Motor neuron (in vitro differentiated cells): Measurements from ENCODE around the gene ZFPM1. TPM values are rescaled to one million over a fixed set of nuclear protein-coding genes. Genes with fewer than 3 reads are reported as not detected.

Experiments
- ATAC-seq, 8 experiments: fragments of 200-7000 bp; cut with Tn5 transposase; replicated peaks in 6 of 8; 2 replicates each; pipeline ENCODE4 v1.8.0; 2021; ENCODE audit warnings: mild to moderate bottlenecking in 8 of 8, moderate library complexity in 8 of 8
- H3K27ac ChIP-seq, 2 donors: fragments of 250-450 bp; sonication (Bioruptor Pico); 2 replicates each; pipeline ENCODE4 v1.9.0; 2021; ENCODE audit warnings: antibody characterized with exemption in 2 of 2, mild to moderate bottlenecking in 2 of 2, moderate library complexity in 1 of 2
- H3K4me1 ChIP-seq, 2 donors: fragments of 250-450 bp; sonication (Bioruptor Pico); replicated peaks in 1 of 2; 2 replicates each; pipeline ENCODE4 v1.6.1; 2021; ENCODE audit warnings: antibody characterized with exemption in 2 of 2, mild to moderate bottlenecking in 2 of 2, moderate library complexity in 1 of 2
- H3K4me3 ChIP-seq, 5 donors: fragments of 250-450 bp; sonication (Bioruptor Pico); 2 replicates each; pipeline ENCODE4 v1.9.0; 2021; ENCODE audit warnings: antibody characterized with exemption in 5 of 5, mild to moderate bottlenecking in 5 of 5, moderate library complexity in 4 of 5
- WGBS, 10 experiments: fragments of 450-650 bp; shearing (Covaris generic); methylation state at CpG; one replicate each; pipeline ENCODE4 v1.0.0; 2022; 5-methylcytosine and 5-hydroxymethylcytosine counted together
- in situ Hi-C, 9 experiments: fragments of 400-800 bp; cut with MboI; loops; one replicate each; pipeline ENCODE4 v1.15.0; 2021; ENCODE audit warnings: low sequenced_read_pairs in 9 of 9, low pct_unique_long_range_greater_than_20kb in 2 of 9; ENCODE audit not compliant: unreplicated experiment in 9 of 9
- total RNA-seq, 8 experiments: library from RNA; unstranded; fragments of 300-600 nt; gene quantifications; 2 replicates each; pipeline versions ENCODE4 v1.2.3 to v1.2.4, GENCODE V29; 2022

The ZFPM1 gene
- total RNA-seq, 8 experiments from 2014 or later, result 1.4 to 3.4 (median 2.7) TPM

DNA sequence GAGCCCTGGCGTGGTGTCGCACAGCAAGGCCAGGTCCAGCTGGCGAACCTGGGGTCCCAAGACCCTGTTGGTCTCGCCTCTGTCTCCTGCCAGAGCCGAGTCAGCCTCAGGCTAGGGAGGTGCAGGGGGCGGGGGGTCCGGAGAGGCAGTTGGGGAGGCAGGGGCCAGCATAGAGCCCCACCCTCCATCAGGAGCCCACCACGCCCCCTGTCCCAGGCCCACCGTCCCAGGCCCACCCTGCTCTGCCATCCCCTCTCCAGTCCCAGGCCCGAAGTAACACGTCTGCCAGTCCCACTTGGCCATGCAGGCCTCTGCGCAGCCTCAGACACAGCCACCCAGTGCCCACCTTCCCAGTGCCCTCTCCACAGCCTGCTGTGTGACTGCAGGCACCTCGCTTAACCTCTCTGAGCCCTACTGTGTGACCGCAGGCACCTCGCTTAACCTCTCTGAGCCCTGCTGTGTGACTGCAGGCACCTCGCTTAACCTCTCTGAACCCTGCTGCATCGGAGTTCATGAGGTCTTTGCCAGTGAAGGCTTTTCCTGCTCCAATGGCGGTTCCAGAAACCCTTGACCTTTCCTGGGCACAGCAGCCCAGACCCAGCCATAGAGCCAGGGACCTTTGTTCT, 41.0 kb upstream of the ZFPM1 start:
- Histone ChIP-seq H3K27ac (no peak overlapping the region), H3K4me1 (peaks cover 2 to 5% of the 10 kb centered on the region in 2 donors), H3K4me3 (no peak overlapping the region)
- WGBS, 10 experiments, result 83 to 86% methylated on average over 2 to 4 of the region's 18 CpGs; no CpG with 5 or more reads in 8 of the 10 experiments
- in situ Hi-C loops, result loop anchor here in 1 of 9 experiments (25.0 kb wide), 1 partner anchor 225 kb away; no protein-coding TSS in a partner anchor
- no peak for ATAC-seq

DNA sequence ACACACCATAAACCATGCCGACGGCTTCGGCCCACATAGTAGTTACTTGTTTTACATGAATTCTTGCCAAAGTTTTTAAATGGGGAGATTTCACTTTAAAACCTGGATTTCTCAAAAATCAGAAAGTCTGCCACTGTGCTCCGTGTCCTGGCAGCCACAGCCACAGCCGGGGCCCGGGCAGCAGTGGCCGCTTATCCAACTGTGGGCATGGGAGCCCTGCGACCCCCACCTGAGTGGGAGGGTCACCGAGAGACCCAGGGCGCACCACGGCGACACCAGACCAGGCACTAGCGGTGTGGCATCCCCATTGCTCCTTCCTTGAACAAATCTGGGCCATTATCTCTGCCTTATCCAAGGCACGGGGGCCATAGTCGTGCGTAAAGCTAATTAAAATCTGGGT, 40.3 kb upstream of the ZFPM1 start:
- in situ Hi-C loops, result loop anchor here in 1 of 9 experiments (25.0 kb wide), 1 partner anchor 225 kb away; no protein-coding TSS in a partner anchor

DNA sequence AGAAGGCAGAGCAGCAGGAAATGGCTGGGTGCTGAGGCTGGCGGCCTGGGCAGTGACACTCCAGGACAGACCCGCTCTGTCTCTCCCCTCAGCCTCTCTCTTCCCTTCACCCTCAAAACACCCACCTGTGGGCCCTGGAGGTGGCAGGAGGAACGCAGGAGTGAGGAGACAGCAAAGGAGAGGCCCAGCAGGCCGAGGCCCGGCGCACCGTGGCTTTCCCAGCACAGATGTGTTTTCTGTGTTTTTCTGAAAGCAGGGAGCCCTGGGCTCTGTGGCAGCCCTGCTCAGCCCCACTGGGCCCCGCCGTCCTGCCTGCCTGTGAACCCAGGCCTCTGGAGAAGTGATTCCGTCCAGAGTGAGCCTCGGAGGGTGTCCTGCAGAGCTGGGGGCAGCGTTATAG, 39.8 kb upstream of the ZFPM1 start:
- ATAC-seq, result peak in 3 of 8 experiments; percentile 5 to 47 (median 37)
- Histone ChIP-seq H3K4me1 (peaks cover 2 to 5% of the 10 kb centered on the region in 2 donors), H3K4me3 (no peak overlapping the region), H3K27ac (no peak overlapping the region)
- in situ Hi-C loops, result loop anchor here in 1 of 9 experiments (25.0 kb wide), 1 partner anchor 226 kb away; no protein-coding TSS in a partner anchor
- 40 to 90% (median 81%) methylated on average over 1 to 4 of the region's 12 CpGs; no CpG with 5 or more reads in 7 of the 10 experiments for WGBS, 10 experiments

More for the DNA sequence above, 40.3 kb upstream of the ZFPM1 start:
- Histone ChIP-seq H3K4me1 (peaks cover 2 to 5% of the 10 kb centered on the region in 2 donors), H3K27ac (no peak overlapping the region), H3K4me3 (no peak overlapping the region)
- WGBS, 10 experiments, result 55 to 100% (median 80%) methylated on average over 1 to 12 of the region's 16 CpGs; no CpG with 5 or more reads in 4 of the 10 experiments
- ATAC-seq, result no peak

DNA sequence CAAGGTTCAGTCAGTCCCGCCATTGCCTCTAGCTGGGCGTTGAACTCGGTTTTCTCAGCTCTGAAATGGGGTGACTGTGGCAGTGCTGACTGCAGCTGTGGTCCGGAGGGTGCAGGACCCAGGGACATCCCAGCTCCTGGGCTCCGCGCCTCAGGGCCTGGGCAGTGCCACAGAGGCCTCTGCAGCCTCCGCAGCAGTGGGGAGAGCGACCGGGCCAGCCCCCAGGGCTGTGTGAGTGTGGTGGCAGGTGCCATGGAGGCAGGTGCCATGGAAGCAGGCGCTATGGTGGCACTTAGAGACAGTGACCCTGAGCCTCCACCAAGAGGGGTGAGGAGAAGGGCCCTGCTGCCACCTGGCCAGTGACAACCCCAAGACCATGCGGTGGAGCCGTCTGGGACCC, 39.4 kb upstream of the ZFPM1 start:
- Histone ChIP-seq H3K27ac (no peak overlapping the region), H3K4me3 (no peak overlapping the region), H3K4me1 (peaks cover 2 to 5% of the 10 kb centered on the region in 2 donors)
- no peak for ATAC-seq
- 80 to 100% (median 92%) methylated on average over 1 to 5 of the region's 12 CpGs; no CpG with 5 or more reads in 6 of the 10 experiments for WGBS, 10 experiments
- in situ Hi-C loops, result loop anchor here in 1 of 9 experiments (25.0 kb wide), 1 partner anchor 226 kb away; no protein-coding TSS in a partner anchor

DNA sequence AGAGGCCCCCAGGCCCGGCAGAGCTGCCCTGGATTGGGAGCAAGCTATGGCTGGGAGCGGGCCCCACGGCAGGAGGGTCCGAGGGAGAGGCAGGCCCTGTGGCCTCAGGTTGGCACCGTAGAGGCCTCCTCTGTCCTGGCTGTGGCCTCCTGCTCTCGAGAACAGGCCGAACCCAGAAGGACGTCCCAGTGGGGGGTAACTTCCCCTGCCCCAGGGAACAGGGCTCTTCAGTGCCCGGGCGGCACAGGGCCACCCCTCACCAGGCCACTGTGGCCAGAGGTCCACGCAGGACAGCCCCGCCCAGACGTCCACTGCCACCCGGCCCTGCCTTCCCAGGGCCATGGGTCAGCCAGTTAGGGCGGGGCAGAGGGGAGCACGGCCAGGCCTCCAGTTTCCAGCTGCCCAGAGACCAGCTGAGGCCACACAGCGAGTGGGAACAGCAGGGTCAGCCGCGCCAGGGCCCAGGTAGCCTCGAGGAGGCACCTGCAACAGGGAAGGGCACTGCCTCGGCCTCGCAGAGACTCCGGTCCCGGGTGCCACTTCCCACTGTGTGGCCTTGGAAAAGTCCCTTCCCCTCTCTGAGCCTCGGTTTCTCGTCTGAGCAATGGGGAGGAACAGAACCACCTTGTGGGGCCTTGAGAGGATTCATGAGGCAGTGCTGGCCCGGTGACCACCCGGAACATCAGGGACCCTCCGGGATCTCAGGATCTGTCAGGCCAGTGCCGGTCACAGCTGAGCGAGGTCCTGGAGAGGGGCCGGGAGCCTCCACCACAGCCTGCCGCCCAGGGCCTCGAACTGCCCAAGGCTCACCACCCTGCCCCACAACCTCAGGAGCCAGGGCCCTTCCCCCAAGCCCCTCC, 38.3 kb upstream of the ZFPM1 start:
- Histone ChIP-seq H3K4me3 (no peak overlapping the region), H3K4me1 (peaks cover 2 to 5% of the 10 kb centered on the region in 2 donors), H3K27ac (no peak overlapping the region)
- WGBS, 10 experiments, result 60 to 100% (median 96%) methylated on average over 1 to 4 of the region's 34 CpGs; no CpG with 5 or more reads in 7 of the 10 experiments
- peak in 1 of 8 experiments; percentile 7 for ATAC-seq
- in situ Hi-C loops, result loop anchor here in 1 of 9 experiments (25.0 kb wide), 1 partner anchor 227 kb away; no protein-coding TSS in a partner anchor

DNA sequence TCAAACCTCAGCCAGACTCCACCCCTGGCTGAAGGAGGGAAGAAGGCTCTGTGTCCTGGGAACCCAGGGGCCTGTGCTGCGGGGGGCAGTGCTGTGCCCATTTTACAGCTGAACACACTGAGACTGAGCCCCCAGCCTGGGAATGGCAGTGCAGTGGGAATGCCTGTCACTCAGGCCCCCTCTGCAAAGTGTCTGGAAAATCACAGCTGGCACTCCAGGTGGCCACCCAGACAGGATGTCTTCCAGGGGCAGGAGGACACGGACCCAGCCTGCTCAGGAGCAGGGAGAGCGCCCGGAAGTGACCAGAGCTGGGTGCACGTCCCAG, 37.7 kb upstream of the ZFPM1 start:
- in situ Hi-C loops, result loop anchor here in 1 of 9 experiments (25.0 kb wide), 1 partner anchor 228 kb away; no protein-coding TSS in a partner anchor
- WGBS, 10 experiments, result 0 to 80% methylated on average over 1 of the region's 5 CpGs; no CpG with 5 or more reads in 8 of the 10 experiments
- Histone ChIP-seq H3K4me1 (peaks cover 2 to 5% of the 10 kb centered on the region in 2 donors), H3K4me3 (no peak overlapping the region), H3K27ac (no peak overlapping the region)
- ATAC-seq, result no peak

DNA sequence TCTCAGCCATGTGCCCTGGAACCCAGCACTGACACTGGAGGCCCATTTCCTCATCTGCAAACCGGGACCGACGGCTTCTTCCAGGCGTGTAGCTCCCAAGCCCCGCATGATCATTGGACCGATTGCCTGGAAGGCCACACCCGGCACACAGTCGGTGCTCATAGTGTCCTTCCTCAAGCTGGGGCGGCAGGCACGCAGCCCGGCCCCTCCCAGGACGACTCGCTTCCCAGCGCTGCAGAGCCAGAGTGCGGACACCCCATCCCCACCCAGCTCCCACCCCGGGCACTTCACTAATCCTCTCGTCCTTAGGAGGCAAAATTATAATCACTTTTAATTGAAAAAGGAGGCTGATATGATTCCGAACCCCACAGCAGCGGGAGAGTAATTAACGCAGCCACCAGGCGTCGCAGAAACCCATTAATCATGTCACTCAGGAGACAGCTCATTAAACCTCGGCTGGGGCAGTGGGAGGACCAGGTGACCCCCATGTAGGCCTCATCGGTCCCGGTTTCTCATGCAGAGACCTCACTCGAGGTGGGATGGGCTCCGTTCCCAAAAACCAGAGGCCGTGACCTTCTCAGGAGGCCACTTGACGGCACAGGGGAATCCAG, 37.3 kb upstream of the ZFPM1 start:
- no peak overlapping the region for H3K4me3 ChIP-seq
- peak in 5 of 8 experiments; percentile 9 to 58 (median 53) for ATAC-seq
- in situ Hi-C loops, result loop anchor here in 1 of 9 experiments (25.0 kb wide), 1 partner anchor 229 kb away; no protein-coding TSS in a partner anchor
- 25 to 80% (median 55%) methylated on average over 2 to 8 of the region's 29 CpGs; no CpG with 5 or more reads in 5 of the 10 experiments for WGBS, 10 experiments
- H3K27ac ChIP-seq, result no peak overlapping the region
- peaks cover 2 to 5% of the 10 kb centered on the region in 2 donors for H3K4me1 ChIP-seq

DNA sequence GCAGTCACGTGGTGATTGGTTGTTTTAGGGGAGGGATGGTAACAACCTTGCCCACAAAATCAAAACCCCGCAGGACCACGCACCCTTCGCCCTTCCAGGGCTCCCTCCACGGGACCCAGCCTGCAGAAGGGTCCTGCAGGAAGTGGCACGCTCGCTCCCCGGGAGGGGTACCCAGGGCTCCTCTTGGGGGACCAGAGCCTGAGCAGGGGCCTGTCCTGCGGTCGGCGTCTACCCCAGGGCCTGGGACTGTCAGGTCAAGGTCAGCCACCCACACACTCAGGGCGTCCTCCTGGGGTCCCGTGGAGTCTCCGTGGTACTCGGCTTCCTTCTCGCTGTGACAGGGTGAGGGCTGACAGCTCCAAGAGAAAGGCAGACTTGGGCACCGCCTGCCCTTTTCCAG, 36.4 kb upstream of the ZFPM1 start:
- in situ Hi-C loops, result loop anchor here in 1 of 9 experiments (25.0 kb wide), 1 partner anchor 229 kb away; no protein-coding TSS in a partner anchor
- WGBS, 10 experiments, result 80 to 100% (median 96%) methylated on average over 1 to 2 of the region's 17 CpGs; no CpG with 5 or more reads in 6 of the 10 experiments
- Histone ChIP-seq H3K27ac (no peak overlapping the region), H3K4me1 (peaks cover 2 to 5% of the 10 kb centered on the region in 2 donors), H3K4me3 (no peak overlapping the region)
- ATAC-seq, result no peak

DNA sequence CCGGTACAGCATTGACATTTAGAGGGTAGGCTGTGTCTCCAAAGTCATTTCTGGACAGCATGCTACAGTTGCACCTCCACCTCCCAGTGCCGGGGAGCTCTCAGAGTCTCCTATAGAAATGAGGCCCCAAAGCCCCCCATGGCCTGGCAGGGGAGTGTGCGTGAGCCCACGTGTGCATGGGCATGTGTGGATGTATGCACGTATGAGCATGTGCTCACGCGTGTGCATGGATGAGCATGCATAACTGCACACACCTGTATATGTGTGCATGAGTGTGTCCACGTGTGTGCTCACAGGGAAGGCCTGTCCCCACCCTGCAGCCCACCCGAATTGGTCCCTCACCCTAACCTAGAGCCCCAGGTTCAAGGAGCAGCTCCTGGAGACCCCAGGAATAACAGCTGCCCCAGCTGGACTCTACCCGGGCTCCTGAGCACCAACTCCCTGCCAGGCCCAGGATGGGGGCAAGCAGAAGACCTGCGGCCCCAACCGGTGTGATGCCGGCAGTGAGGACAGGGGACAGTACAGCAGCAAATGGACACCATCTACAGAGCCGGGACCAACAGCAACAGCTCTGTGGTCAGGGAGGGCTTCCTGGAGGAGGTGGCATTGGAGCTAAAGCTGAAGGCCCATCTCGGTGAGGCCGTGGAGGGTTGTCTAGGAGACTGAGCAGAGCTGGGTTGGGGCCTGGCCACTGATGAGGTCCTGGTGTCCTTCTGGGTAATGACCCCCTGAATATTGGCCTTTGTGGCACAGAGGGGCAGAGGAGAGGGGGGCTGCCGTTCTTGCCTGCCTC, 35.2 kb upstream of the ZFPM1 start:
- whole genome bisulfite sequencing, 10 experiments, result 65 to 100% (median 100%) methylated on average over 1 to 8 of the region's 17 CpGs; no CpG with 5 or more reads in 6 of the 10 experiments
- in situ Hi-C loops, result loop anchor here in 1 of 9 experiments (25.0 kb wide), 1 partner anchor 231 kb away; no protein-coding TSS in a partner anchor
- no peak overlapping the region for H3K4me3 ChIP-seq
- H3K27ac ChIP-seq, result no peak overlapping the region
- no peak for ATAC-seq
- H3K4me1 ChIP-seq, result peaks cover 2 to 5% of the 10 kb centered on the region in 2 donors

DNA sequence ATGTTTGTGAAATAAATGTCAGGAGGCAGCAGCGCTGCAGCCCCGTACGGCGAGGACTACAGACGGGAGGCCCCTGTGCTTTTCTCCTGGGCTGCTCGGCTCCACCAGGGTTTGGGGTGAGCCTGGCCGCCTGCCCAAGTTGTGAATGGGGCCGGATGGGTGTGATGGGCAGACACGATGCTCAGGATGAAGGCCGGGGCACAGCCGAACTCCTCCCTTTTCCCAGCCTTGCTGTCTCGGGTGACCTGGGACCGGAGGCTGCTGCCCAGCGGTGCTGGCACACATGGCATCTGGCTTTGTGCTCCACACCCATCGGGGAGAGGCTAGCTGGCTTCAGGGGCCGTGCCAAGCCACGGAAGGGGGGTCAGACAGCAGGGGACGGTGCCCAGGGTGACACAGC, 34.2 kb upstream of the ZFPM1 start:
- H3K27ac ChIP-seq, result no peak overlapping the region
- no peak overlapping the region for H3K4me3 ChIP-seq
- in situ Hi-C loops, result loop anchor here in 1 of 9 experiments (25.0 kb wide), 1 partner anchor 232 kb away; no protein-coding TSS in a partner anchor
- no peak for ATAC-seq
- WGBS, 10 experiments, result 20 to 100% (median 73%) methylated on average over 1 to 5 of the region's 18 CpGs; no CpG with 5 or more reads in 5 of the 10 experiments
- H3K4me1 ChIP-seq, result peaks cover 4 to 9% of the 10 kb centered on the region in 2 donors

DNA sequence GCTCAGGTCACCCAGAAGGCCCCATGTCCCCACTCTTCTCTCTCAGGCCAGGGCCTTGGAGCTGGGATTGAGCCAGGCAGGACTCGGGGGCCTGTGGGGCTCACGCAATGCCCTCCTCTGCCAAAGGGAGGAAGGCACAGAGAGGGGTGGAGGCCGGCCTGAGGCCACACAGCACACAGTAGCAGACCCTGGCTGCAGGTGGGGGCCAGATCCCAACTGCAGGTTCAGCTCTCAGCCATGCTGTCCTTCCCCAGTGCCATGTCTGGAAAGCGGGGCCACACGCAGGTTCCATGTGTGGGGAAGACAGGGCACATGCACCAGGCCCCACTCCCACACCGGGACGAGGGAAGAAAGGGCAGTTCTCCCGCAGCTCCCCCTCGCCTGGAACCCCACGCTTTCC, 33.3 kb upstream of the ZFPM1 start:
- in situ Hi-C loops, result loop anchor here in 1 of 9 experiments (25.0 kb wide), 1 partner anchor 232 kb away; no protein-coding TSS in a partner anchor
- Histone ChIP-seq H3K4me3 (no peak overlapping the region), H3K27ac (no peak overlapping the region), H3K4me1 (peaks cover 14 to 18% of the 10 kb centered on the region in 2 donors)
- no peak for ATAC-seq
- 20 to 90% (median 80%) methylated on average over 1 to 4 of the region's 10 CpGs; no CpG with 5 or more reads in 7 of the 10 experiments for WGBS, 10 experiments
